Measurements from ENCODE around the gene DCANP1. TPM values are rescaled to one million over a fixed set of nuclear protein-coding genes. Genes with fewer than 3 reads are reported as not detected.
A peak's percentile ranks its signal among the peaks of the same experiment; 100 is the strongest.

The DCANP1 gene
- total and polyA plus RNA-seq, 2 of the 13 experiments (the other 11 are each of a cell fraction or from before 2014, with no cell fraction given), result not detected

GRCh38 chr5:135482381-135482933 is 35.3 kb upstream of the DCANP1 start (continued):
- TF ChIP-seq CSRNP2 (CRISPR knock-in tag; conservative IDR thresholded peaks at IDR 0.05; ENCODE audit: low read depth), result no peak
- peak; percentile 95 for TF ChIP-seq HDAC2 (CRISPR knock-in tag; IDR thresholded peaks at IDR 0.05)
- no peak for TF ChIP-seq NR2F2 (IDR thresholded peaks at IDR 0.05; ENCODE audit: borderline replicate concordance, low read depth)
- TF ChIP-seq AGO1 (IDR thresholded peaks at IDR 0.05; ENCODE audit: low read depth, low read length, poor library complexity, severe bottlenecking), result no peak
- TF ChIP-seq ZFAT (CRISPR knock-in tag; conservative IDR thresholded peaks at IDR 0.05), result no peak
- no peak for TF ChIP-seq WIZ (CRISPR knock-in tag; IDR thresholded peaks at IDR 0.05)
- 0 out of 2 replicates have a peak, but pooled peaks have one; percentile 49 for TF ChIP-seq CSRNP1 (CRISPR knock-in tag; IDR thresholded peaks at IDR 0.05)
- 0 out of 2 replicates have a peak, but pooled peaks have one; percentile 28 for TF ChIP-seq HNF1A (IDR thresholded peaks at IDR 0.05; ENCODE audit: low read depth)
- peak; percentile 81 for TF ChIP-seq HNF1A (CRISPR knock-in tag; IDR thresholded peaks at IDR 0.05; ENCODE audit: borderline replicate concordance)
- TF ChIP-seq ZFYVE20 (CRISPR knock-in tag; IDR thresholded peaks at IDR 0.05; ENCODE audit: borderline replicate concordance, low read depth), result no peak
- TF ChIP-seq ZBTB3 (CRISPR knock-in tag; IDR thresholded peaks at IDR 0.05; ENCODE audit: borderline replicate concordance, low read depth), result no peak
- no peak for TF ChIP-seq ZNF605 (CRISPR knock-in tag; IDR thresholded peaks at IDR 0.05)
- TF ChIP-seq FOXC1 (CRISPR knock-in tag; IDR thresholded peaks at IDR 0.05; ENCODE audit: borderline replicate concordance), result peak; percentile 43; the same call in 1 of the 2 replicates
- no peak for TF ChIP-seq ZNF784 (CRISPR knock-in tag; IDR thresholded peaks at IDR 0.05; ENCODE audit: borderline replicate concordance)
- no peak for TF ChIP-seq ZBTB10 (CRISPR knock-in tag; IDR thresholded peaks at IDR 0.05; ENCODE audit: borderline replicate concordance)
- TF ChIP-seq CHD2 (IDR thresholded peaks at IDR 0.05; ENCODE audit: low read depth, low read length), result no peak
- TF ChIP-seq NRL (CRISPR knock-in tag; IDR thresholded peaks at IDR 0.05; ENCODE audit: borderline replicate concordance), result no peak
- TF ChIP-seq PAF1 (CRISPR knock-in tag; IDR thresholded peaks at IDR 0.05), result no peak

All from HepG2 (cell line).